Fibroblast of skin of back (primary cell): Measurements from ENCODE around the gene MAPK10.
"Not testable (repeated sequence)": the region's sequence is repeated elsewhere in the genome, so short reads cannot be mapped to it uniquely, and the experiment has no call there.

Experiments
- DNase-seq: peaks from one replicate; pipeline ENCODE4 v3.0.0-alpha.2; 2013

The MAPK10 gene

GRCh38 chr4:86031927-86032326 lies 327.9 kb downstream of the MAPK10 start:
- DNase-seq, result no peak

DNA sequence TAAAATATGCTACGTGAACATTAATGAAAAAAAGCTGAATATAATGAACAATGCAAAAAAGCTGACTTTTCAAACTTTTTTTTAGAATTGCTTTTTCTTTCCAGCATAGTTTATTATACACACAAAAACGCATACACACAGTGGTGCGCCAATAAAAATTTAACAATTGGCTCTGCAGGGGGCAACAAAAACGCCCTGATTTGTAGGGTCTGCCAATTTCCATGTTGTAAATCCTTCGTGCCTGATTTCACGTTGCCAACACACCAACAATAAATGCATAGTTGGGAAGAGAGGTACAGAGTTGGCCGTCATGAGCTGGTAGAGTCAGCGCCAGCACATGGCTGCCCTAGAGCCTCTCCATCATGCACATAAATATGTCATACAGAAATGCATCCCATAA lies 333.1 kb downstream of the MAPK10 start:
- no peak for DNase-seq

GRCh38 chr4:86021671-86022070 lies 338.2 kb downstream of the MAPK10 start:
- not testable (repeated sequence) for DNase-seq

GRCh38 chr4:86019906-86020305 lies 339.9 kb downstream of the MAPK10 start:
- DNase-seq, result peak; percentile 26

- DNase-seq, result no peak
Observed at GRCh38 chr4:86019362-86019761, 340.5 kb downstream of the MAPK10 start.

GRCh38 chr4:86015412-86016350 lies 344.2 kb downstream of the MAPK10 start:
- peak; percentile 66 for DNase-seq

DNA sequence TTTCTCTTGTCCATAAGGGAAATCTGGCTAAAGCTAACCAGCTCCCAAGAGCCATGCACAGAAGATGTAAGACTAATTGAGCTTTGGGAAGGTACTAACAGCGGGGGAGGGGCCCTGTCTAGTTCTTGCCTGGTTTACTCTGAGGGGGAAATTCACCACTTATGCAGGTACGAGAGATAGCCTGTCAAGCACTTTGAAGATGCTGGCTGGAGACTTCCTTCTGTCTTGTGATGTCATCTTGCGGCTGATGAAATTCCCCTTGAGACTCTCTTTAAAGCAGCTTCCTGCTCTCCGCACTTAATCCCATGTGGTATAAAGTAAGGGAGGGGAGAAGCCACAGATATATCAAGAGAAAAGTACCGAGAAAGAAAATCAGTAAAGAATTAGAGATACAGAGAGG lies 345.3 kb downstream of the MAPK10 start:
- DNase-seq, result peak; percentile 70

DNA sequence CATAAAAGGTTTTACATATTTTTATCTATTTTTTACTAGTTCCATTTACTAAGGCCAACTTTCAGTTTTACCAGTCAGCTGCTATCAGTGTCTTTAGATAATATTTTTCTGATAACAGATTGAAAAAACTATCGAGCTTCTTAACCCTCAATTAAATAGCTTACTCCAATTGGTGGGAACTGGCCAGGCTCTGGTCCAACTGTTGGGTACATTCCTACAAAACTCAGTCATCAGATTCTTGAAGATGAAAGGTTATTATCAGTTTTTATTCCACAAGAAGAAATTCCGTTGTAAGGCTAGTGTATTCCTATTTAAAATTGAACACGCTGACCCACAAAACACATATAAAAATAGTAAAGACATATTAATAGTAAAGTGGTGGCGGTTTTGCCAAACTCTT lies 346.2 kb downstream of the MAPK10 start:
- peak; percentile 62 for DNase-seq

DNA sequence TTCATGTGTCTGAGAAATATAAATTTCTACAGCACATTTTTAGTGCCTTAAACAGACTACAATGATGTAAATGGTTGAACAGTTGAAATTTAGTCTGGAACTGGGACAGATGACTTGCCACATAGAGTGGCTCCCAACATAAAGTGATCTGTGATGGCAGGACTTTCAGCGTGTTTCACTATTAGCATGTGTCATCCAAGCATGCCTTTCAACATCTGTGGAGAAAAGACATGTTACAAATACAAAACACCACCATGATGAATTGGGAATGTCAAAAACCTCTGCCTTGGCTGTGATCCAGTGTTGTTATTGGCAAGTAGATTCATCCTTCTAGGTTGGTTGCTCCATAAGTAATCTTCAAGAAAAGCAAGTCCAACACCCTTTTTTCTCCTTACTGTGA lies 348.7 kb downstream of the MAPK10 start:
- DNase-seq, result peak; percentile 96

DNA sequence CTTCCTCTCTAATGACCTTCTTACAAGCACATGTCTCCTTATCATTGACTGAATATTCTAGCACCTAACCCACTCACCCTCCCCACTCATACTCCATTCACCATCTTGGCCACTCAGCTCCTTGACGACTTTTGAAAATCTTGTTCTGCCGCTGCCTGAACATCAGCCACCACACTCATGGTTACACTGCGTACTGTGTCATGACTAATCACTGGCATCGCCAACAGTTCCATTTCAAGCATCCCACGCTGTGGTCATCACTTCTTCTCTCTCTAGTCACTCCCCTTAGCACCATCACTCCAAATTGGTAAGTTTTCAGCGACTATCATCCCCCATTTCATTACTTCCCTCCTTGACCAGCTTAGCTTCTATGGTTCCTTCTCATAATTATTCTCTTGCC lies 352.8 kb downstream of the MAPK10 start:
- no peak for DNase-seq

GRCh38 chr4:86006057-86006456 lies 353.8 kb downstream of the MAPK10 start:
- no peak for DNase-seq

DNA sequence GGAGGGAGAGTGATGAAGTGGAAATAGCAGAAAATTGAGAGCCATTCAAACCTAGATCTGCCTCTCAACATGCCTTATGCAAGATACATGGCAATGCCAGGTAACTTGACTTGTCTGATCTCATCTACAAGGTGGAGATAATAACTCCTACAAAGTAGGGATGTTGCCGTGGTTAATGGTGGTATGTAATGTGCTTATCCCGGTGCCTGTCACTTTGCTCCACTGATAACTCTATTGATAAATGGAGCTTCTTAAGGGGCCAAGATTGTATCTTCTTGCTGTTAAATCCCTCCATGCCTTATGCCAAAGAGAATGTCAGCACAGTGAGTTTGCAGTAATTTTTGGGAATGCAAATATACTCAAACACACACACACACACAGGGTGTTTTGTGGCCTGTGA lies 355.8 kb downstream of the MAPK10 start:
- DNase-seq, result no peak

- DNase-seq, result no peak
Observed at GRCh38 chr4:86001591-86001990, 358.3 kb downstream of the MAPK10 start.

DNA sequence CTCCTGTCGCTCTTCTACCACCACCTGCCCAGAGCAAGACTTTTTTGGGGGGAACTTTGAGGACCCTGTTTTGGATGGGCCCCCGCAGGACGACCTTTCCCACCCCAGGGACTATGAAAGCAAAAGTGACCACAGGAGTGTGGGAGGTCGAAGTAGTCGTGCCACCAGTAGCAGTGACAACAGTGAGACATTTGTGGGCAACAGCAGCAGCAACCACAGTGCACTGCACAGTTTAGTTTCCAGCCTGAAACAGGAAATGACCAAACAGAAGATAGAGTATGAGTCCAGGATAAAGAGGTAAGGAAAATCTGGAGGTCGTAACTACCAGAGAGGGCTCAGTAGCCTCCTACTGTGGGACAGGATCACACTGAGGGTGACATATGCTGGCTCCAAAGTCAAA lies 364.5 kb downstream of the MAPK10 start:
- DNase-seq, result no peak

- DNase-seq, result peak; percentile 22
Observed at GRCh38 chr4:85994576-85994975, 365.3 kb downstream of the MAPK10 start.

DNA sequence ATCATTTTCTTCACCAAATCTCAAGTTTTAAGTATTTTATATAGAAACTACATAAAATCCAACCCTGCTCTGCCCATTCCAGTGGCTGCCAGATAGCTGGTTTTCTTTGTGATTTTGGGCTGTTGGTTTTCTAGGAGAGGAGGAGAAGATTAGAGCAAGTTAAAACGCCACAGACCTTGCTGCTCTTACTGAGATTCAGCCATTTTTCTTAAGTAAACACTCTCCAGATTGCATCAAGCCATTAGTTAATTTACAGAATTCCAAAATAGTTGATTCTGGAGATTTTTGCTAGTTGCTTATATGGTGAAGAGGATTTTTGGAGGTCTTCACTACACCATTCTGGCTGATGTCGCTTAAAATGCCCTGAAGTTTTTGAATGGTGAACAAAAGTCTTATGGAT lies 366.2 kb downstream of the MAPK10 start:
- no peak for DNase-seq

DNA sequence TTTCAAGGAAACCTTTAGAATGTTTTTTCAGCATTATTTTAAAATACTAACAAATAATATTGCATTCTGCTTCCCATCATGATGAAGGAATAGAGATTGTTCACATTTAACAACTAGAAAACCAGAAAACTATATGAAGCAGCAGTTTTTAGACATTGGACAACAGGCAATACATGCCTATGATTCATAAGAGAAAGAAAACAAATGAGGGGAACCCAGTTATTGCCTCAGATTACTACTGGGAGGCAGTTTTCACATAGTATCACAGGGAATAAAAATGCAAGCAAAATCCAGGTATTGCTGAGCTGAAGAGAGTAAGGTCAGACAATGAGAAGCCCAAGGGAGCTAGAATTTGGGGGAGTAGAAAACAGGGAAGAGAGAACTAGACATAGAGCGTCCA lies 373.6 kb downstream of the MAPK10 start:
- DNase-seq, result peak; percentile 9

GRCh38 chr4:85979276-85979675 lies 380.6 kb downstream of the MAPK10 start:
- no peak for DNase-seq

DNA sequence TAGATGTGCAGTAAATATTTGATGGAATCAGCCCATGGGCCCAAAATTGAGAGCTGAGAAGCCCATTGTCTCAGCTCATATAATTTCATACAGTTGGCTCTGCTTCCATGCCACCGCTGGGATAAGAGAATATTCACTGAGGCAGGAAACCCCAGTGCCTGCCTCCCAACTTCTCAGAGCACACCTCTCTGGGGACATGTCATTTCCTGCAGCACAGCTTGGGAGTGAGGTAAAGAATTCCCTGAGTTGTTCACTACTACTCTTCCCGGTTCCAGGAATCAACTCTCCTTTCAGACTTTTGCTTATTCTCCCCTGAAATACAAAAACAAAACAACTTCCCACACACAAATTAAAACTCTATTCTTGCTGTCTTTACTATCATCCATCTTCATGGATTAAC lies 389.3 kb downstream of the MAPK10 start:
- peak; percentile 41 for DNase-seq

DNA sequence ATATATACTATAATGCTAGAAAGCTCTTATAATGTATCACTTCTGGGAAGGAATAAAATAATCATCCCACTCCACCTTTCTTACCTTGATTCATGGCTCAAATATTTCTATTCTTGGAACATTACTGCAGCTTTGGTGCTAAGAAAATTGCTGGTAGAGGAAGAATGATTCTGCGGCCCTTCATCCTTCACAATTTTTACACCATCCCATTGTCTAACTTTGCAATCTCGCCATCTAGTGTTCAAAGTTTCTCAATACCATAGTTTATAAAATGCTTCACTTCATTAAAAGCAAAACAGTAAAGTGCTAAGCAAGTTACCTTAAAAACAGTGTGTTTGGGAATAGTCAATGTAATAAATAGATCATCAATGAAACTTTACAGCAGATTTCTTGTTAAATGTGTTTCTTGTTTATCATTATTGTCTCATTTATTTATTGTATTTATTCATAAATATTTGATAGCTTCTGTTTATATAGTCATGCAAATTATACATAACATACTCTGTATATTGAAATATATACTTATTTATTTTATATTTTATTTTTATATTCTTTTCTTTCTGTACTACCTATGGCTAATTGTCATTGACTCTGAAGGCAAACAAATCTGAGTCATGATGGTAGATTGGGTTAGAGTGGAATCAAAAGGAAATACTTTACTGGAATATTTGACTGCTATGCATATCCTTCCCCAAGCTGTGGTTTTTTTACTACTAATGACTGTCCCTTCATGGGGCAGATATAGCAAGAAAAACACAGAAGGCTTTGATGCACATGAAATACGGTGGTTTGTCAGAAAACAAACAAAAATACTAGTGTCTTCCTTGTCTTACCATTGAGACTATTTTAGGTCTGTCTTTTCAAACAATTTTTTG lies 390.7 kb downstream of the MAPK10 start:
- DNase-seq, result peak; percentile 83

GRCh38 chr4:85967872-85968271 lies 392.0 kb downstream of the MAPK10 start:
- DNase-seq, result peak; percentile 74

GRCh38 chr4:85966373-85966772 lies 393.5 kb downstream of the MAPK10 start:
- DNase-seq, result peak; percentile 13

DNA sequence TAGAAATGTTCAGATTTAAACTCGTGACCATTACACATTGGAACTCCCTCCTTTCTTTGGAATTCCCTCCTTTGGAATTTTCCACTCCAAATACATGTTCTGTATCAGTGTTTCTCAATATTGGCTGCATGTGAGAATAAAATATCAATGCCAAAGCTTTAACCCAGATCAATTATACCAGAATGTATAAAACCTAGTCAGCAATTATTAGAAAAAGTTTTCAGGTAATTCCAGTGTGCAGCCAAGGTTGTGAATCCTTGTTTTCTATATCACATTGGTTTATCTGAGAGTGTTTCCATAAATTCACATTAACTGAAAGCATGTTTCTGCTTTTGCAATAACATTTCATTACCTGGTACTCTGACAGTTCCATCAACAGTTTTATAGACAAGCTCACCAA lies 394.3 kb downstream of the MAPK10 start:
- no peak for DNase-seq

DNA sequence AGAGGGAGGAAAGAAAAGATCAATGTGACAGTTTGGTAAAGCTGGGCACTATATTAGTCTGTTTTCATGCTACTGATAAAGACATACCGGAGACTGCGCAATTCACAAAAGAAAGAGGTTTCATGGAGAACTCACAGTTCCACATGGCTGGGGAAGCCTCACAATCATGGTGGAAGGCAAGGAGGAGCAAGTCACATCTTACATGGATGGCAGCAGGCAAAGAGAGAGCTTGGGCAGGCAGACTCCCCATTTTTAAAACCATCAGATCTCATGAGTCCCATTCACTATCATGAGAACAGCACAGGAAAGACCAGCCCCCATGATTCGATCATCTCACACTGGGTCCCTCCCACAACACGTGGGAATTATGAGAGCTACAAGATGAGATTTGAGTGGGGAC lies 394.8 kb downstream of the MAPK10 start:
- not testable (repeated sequence) for DNase-seq
